ENCODE results near the gene SMC2.

Gene SMC2

GRCh38 chr9:104108315-104108714, 14.2 kb downstream of the SMC2 start:
- no peak for DNase-seq

GRCh38 chr9:104110509-104110908, 16.4 kb downstream of the SMC2 start:
- DNase-seq = no peak

GRCh38 chr9:104118916-104119315, 24.8 kb downstream of the SMC2 start:
- DNase-seq = no peak

GRCh38 chr9:104121022-104121421, 26.9 kb downstream of the SMC2 start:
- DNase-seq = no peak

GRCh38 chr9:104138243-104138868, 44.2 kb downstream of the SMC2 start:
- DNase-seq = no peak

- no peak for DNase-seq
These were observed 48.9 kb downstream of the SMC2 start for GRCh38 chr9:104142799-104143549.

GRCh38 chr9:104143550-104143910, 49.4 kb downstream of the SMC2 start:
- no peak for DNase-seq

GRCh38 chr9:104144336-104144735, 50.2 kb downstream of the SMC2 start:
- DNase-seq = no peak

GRCh38 chr9:104173067-104173466, 79.0 kb downstream of the SMC2 start:
- no peak for DNase-seq

GRCh38 chr9:104177003-104177611, 83.0 kb downstream of the SMC2 start:
- DNase-seq = no peak

- no peak for DNase-seq
These were observed 83.6 kb downstream of the SMC2 start for GRCh38 chr9:104177676-104178075.
